Fibroblast of lung (primary cell): ENCODE measurements around the gene MRPL52. TPM values are rescaled to one million over a fixed set of nuclear protein-coding genes. Genes with fewer than 3 reads are reported as not detected.

ENCODE experiments used
- DNase-seq, 2 donors: peaks; one replicate each; pipeline versions ENCODE4 v3.0.0 to v3.0.0-alpha.2; 2010; ENCODE audit warnings: low read depth in 2 of 2
- H2AFZ ChIP-seq: 2 replicates; pipeline ENCODE4 v1.5.1; 2012; ENCODE audit warnings: low read length, control low read depth, inconsistent platforms
- H3K27ac ChIP-seq: 2 replicates; pipeline ENCODE4 v1.5.1; 2011; ENCODE audit warnings: low read length, control low read depth; ENCODE audit not compliant: insufficient read depth
- H3K27me3 ChIP-seq: 2 replicates; pipeline ENCODE4 v1.5.1; 2011; ENCODE audit warnings: mild to moderate bottlenecking, low read length; ENCODE audit not compliant: control insufficient read depth, insufficient read depth
- H3K36me3 ChIP-seq: 2 replicates; pipeline ENCODE4 v1.5.1; 2011; ENCODE audit warnings: low read length; ENCODE audit not compliant: control insufficient read depth, insufficient read depth
- H3K4me1 ChIP-seq: 2 replicates; pipeline ENCODE4 v1.5.1; 2011; ENCODE audit warnings: low read length; ENCODE audit not compliant: control insufficient read depth, insufficient read depth; ENCODE audit errors: extremely low read depth
- H3K4me2 ChIP-seq: 2 replicates; pipeline ENCODE4 v1.5.1; 2011; ENCODE audit warnings: low read length, control low read depth; ENCODE audit not compliant: insufficient read depth; ENCODE audit errors: extremely low read depth
- H3K4me3 ChIP-seq, 4 experiments: fragments of 200-600 bp in 1 of 4; sonication (generic) in 1 of 4; replicated peaks in 1 of 4; 2 replicates each; pipeline ENCODE4 v1.5.1; 2011 to 2016; ENCODE audit warnings: low read length in 4 of 4, low read depth in 3 of 4, mild to moderate bottlenecking in 3 of 4, control low read depth in 2 of 4, inconsistent platforms in 1 of 4, mixed read lengths in 1 of 4; ENCODE audit not compliant: insufficient read depth in 1 of 4; ENCODE audit errors: control extremely low read depth in 1 of 4
- H3K79me2 ChIP-seq: 2 replicates; pipeline ENCODE4 v1.5.1; 2012; ENCODE audit warnings: mild to moderate bottlenecking, low read length, inconsistent platforms; ENCODE audit not compliant: control insufficient read depth, insufficient read depth
- H3K9ac ChIP-seq: 2 replicates; pipeline ENCODE4 v1.5.1; 2011; ENCODE audit warnings: mild to moderate bottlenecking, low read length, control low read depth; ENCODE audit not compliant: insufficient read depth
- H3K9me3 ChIP-seq: 2 replicates; pipeline ENCODE4 v1.5.1; 2012; ENCODE audit warnings: low read depth, low read length; ENCODE audit not compliant: control insufficient read depth, insufficient read depth
- H4K20me1 ChIP-seq: 2 replicates; pipeline ENCODE4 v1.5.1; 2011; ENCODE audit warnings: low read length; ENCODE audit not compliant: control insufficient read depth, insufficient read depth; ENCODE audit errors: extremely low read depth
- EZH2 ChIP-seq: IDR thresholded peaks from 2 replicates; pipeline ENCODE4 v1.5.1; 2012; ENCODE audit warnings: low read length, control low read depth, mild to moderate bottlenecking; ENCODE audit errors: missing control alignments
- polyA plus RNA-seq, 2 donors: library from polyadenylated mRNA; depleted of rRNA in 1 of 2; stranded (reverse) in 1 of 2; unstranded in 1 of 2; fragments of >200 nt; gene quantifications; 2 replicates each; pipeline ENCODE4 v1.2.1, GENCODE V29; 2011 to 2012; ENCODE audit warnings: missing spikeins in 1 of 2
- total RNA-seq: library from RNA; depleted of rRNA; stranded (reverse); fragments of >200 nt; gene quantifications from 2 replicates; pipeline ENCODE4 v1.2.1, GENCODE V29; 2014
- TF ChIP-seq, protein P1 (sequence below), 2 donors: IDR thresholded peaks in 1 of 2; conservative IDR thresholded peaks in 1 of 2; 1 replicate in 1 of 2; 2 replicates in 1 of 2; pipeline ENCODE4 v1.5.1; 2011 to 2012; ENCODE audit warnings: low read length in 2 of 2, control low read depth in 1 of 2, inconsistent platforms in 1 of 2, low read depth in 1 of 2, mild to moderate bottlenecking in 1 of 2

Gene MRPL52
- total and polyA plus RNA-seq, 2 donors (not counting 1 experiment from before 2014, with no cell fraction given) = 44.1 to 50.5 TPM

DNA sequence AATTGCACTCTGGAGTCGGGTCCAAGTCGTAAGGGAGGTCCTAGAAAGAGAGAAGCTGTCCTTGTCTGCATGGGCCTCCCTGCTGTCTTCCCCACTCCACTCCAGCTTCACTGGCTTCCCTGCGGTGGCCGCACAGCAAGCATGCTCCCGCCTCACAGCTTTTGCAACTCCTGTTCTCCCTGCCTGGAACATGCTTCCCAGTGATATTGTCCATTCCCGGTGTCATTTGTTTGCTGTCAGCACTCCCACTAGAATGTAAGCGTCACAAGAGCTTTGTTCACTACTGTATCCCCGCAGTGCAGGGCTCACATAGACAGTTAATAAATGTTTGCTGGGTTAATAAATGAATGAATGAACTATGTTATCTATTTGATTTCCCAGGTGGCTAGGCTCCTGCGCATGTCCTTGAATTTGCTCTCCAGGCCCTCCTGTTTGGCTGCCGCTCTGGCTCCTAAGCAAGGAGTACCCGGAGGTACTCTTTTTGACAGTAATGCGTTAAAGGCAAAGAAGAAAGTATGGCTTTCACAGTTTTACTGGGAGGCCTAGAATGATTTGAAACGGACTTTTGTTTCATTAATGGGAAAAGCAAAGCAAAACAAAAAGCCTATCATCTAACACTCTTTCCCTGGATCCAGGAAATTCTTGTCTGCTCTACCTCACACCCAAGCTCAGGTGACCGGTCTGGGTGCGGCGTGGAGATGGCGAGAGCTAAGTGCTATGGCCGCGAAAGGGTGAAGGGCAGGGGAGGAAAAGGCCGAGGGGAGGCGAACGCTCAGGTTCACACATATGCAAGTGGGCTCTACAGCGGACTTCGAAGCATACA lies 8.3 kb upstream of the MRPL52 start:
- no peak for DNase-seq
- Histone ChIP-seq H3K9me3 (no peaks in the 10 kb centered on the region), H3K27me3 (no peaks in the 10 kb centered on the region), H4K20me1 (no peaks in the 10 kb centered on the region), H3K9ac (no peak overlapping the region), H3K4me1 (peaks cover 12% of the 10 kb centered on the region), H2AFZ (no peak overlapping the region), H3K4me3 (no peak overlapping the region), H3K36me3 (no peaks in the 10 kb centered on the region), H3K79me2 (no peaks in the 10 kb centered on the region), H3K27ac (no peak overlapping the region), H3K4me2 (no peak overlapping the region)
- TF ChIP-seq, protein P1, sequence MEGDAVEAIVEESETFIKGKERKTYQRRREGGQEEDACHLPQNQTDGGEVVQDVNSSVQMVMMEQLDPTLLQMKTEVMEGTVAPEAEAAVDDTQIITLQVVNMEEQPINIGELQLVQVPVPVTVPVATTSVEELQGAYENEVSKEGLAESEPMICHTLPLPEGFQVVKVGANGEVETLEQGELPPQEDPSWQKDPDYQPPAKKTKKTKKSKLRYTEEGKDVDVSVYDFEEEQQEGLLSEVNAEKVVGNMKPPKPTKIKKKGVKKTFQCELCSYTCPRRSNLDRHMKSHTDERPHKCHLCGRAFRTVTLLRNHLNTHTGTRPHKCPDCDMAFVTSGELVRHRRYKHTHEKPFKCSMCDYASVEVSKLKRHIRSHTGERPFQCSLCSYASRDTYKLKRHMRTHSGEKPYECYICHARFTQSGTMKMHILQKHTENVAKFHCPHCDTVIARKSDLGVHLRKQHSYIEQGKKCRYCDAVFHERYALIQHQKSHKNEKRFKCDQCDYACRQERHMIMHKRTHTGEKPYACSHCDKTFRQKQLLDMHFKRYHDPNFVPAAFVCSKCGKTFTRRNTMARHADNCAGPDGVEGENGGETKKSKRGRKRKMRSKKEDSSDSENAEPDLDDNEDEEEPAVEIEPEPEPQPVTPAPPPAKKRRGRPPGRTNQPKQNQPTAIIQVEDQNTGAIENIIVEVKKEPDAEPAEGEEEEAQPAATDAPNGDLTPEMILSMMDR (conservative IDR thresholded peaks at IDR 0.05 in 1 of 2, IDR thresholded peaks at IDR 0.05 in 1 of 2; ENCODE audit: low read depth in 1 of 2, low read length in 2 of 2) = no peak
- TF ChIP-seq EZH2 = no peak

DNA sequence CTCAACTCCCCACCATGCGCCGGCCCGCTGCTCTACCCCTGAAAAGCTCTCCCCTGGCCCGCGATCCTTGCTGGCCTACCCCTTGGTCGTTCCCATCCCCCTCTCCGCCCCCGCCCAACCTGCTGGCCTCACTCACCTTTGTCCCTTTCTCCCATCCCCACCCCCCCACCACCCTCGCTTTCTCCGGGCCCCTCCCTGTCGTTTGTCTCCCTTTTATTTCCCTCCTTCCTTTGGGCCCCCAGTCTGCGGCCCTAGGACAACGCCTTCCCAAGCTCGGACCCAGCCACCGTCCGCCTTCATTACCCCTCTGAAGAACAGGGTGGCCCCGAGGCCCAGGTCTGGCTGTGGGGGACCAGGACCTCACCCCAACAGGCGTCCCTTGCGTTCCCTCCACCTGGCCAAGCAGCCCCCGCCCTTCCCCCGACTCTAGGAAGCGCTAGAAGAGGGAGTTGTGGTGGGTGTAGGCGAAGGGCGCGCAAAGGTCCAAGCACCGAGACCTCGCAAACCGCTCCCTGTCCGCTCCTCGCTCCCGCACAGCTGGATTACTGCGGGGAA lies 7.6 kb upstream of the MRPL52 start:
- Histone ChIP-seq H3K9ac (no peak overlapping the region), H3K79me2 (no peaks in the 10 kb centered on the region), H3K4me1 (peaks cover 12% of the 10 kb centered on the region), H4K20me1 (no peaks in the 10 kb centered on the region), H3K36me3 (no peaks in the 10 kb centered on the region), H2AFZ (peak overlapping the region; percentile 2), H3K27ac (peak overlapping the region; percentile 26), H3K27me3 (no peaks in the 10 kb centered on the region), H3K4me3 (peak overlapping the region in 2 of 4 experiments; percentile 27 to 29), H3K4me2 (peak overlapping the region; percentile 39), H3K9me3 (no peaks in the 10 kb centered on the region)
- no peak for DNase-seq
- no peak for TF ChIP-seq EZH2
- TF ChIP-seq, protein P1 (conservative IDR thresholded peaks at IDR 0.05 in 1 of 2, IDR thresholded peaks at IDR 0.05 in 1 of 2; ENCODE audit: low read depth in 1 of 2, low read length in 2 of 2) = no peak

DNA sequence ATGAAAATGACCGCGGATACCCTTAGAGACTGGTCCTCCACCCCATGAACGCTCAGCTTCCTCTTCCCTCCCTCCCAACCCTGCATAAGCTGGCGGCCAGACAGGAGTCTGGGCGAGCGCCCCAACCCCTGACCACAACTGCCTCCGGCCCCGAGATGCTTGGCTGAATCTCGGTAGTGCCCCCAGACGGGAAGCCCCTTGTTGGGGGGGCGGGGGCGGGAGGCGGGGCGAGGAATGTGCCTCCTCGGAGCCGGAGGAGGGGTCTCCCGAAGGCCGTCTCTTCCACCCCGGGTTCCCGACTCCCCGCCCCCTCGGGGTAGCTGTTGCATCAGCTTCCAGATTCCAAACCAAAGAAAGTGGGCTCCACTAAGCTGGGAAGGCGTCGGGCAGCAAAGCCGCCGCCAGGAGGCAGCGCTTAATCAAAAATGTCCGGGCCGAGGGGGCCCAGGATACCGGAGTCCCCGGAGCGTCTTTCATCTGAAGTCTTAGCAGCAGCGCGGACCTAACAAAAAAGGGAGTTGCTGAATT lies 7.1 kb upstream of the MRPL52 start:
- Histone ChIP-seq H3K4me3 (peak overlapping the region in 2 of 4 experiments; percentile 37 to 50), H2AFZ (peak overlapping the region; percentile 2), H3K9ac (peak overlapping the region; percentile 4), H3K27me3 (no peaks in the 10 kb centered on the region), H3K79me2 (no peaks in the 10 kb centered on the region), H3K9me3 (no peaks in the 10 kb centered on the region), H3K27ac (peak overlapping the region; percentile 36), H3K4me1 (peaks cover 12% of the 10 kb centered on the region), H4K20me1 (no peaks in the 10 kb centered on the region), H3K4me2 (peak overlapping the region; percentile 63), H3K36me3 (no peaks in the 10 kb centered on the region)
- no peak for TF ChIP-seq EZH2
- TF ChIP-seq, protein P1 (conservative IDR thresholded peaks at IDR 0.05 in 1 of 2, IDR thresholded peaks at IDR 0.05 in 1 of 2; ENCODE audit: low read depth in 1 of 2, low read length in 2 of 2) = peak; percentile 76 to 81
- peak; percentile 91 to 92 for DNase-seq
